Keratinocyte (primary cell): ENCODE results near the gene PHF12. TPM values are rescaled to one million over a fixed set of nuclear protein-coding genes. Genes with fewer than 3 reads are reported as not detected.

Experiments used
- DNase-seq: peaks from one replicate; pipeline ENCODE4 v3.0.0-alpha.2; 2011; ENCODE audit warnings: low read depth, missing footprints, low spot score
- FAIRE-seq: peaks from 2 replicates; lab custom pipeline; 2011; peaks lifted over from hg19 to GRCh38; lab: Jason Lieb, UNC
- H2AFZ ChIP-seq: 2 replicates; pipeline ENCODE4 v1.6.0; 2012; ENCODE audit warnings: low read length, control low read depth, inconsistent platforms; ENCODE audit not compliant: control insufficient read depth
- H3K27ac ChIP-seq: 2 replicates; pipeline ENCODE4 v1.5.1; 2011; ENCODE audit warnings: low read length; ENCODE audit not compliant: control insufficient read depth, insufficient read depth
- H3K27me3 ChIP-seq: 3 replicates; pipeline ENCODE4 v1.6.0; 2011; ENCODE audit warnings: low read length; ENCODE audit not compliant: control insufficient read depth, insufficient read depth; ENCODE audit errors: extremely low read depth
- H3K36me3 ChIP-seq, 2 experiments: 2 replicates in 1 of 2; 3 replicates in 1 of 2; pipeline ENCODE4 v1.5.1; 2011; ENCODE audit warnings: low read length in 2 of 2, mild to moderate bottlenecking in 1 of 2; ENCODE audit not compliant: control insufficient read depth in 2 of 2, insufficient read depth in 2 of 2; ENCODE audit errors: extremely low read depth in 1 of 2
- H3K4me1 ChIP-seq: 3 replicates; pipeline ENCODE4 v1.5.1; 2011; ENCODE audit warnings: low read length; ENCODE audit not compliant: control insufficient read depth, insufficient read depth; ENCODE audit errors: extremely low read depth
- H3K4me2 ChIP-seq: 3 replicates; pipeline ENCODE4 v1.6.0; 2011; ENCODE audit warnings: low read depth, low read length; ENCODE audit not compliant: control insufficient read depth, insufficient read depth; ENCODE audit errors: extremely low read depth
- H3K4me3 ChIP-seq, 3 experiments: fragments of 200-600 bp in 1 of 3; sonication (generic) in 1 of 3; 2 replicates in 2 of 3; 3 replicates in 1 of 3; pipeline ENCODE4 v1.5.1; 2011 to 2016; ENCODE audit warnings: low read length in 3 of 3, mild to moderate bottlenecking in 3 of 3, control low read depth in 2 of 3, inconsistent platforms in 1 of 3, low read depth in 1 of 3, mixed read lengths in 1 of 3, mixed run types in 1 of 3, moderate library complexity in 1 of 3; ENCODE audit not compliant: control insufficient read depth in 2 of 3, insufficient read depth in 2 of 3; ENCODE audit errors: extremely low read depth in 1 of 3
- H3K79me2 ChIP-seq: 2 replicates; pipeline ENCODE4 v1.6.0; 2012; ENCODE audit warnings: low read length; ENCODE audit not compliant: control insufficient read depth, insufficient read depth
- H3K9ac ChIP-seq: 3 replicates; pipeline ENCODE4 v1.6.0; 2011; ENCODE audit warnings: low read length; ENCODE audit not compliant: control insufficient read depth, insufficient read depth; ENCODE audit errors: extremely low read depth
- H3K9me1 ChIP-seq: 3 replicates; pipeline ENCODE4 v1.6.0; 2011; ENCODE audit warnings: low read length; ENCODE audit not compliant: control insufficient read depth, insufficient read depth; ENCODE audit errors: extremely low read depth
- H3K9me3 ChIP-seq: 2 replicates; pipeline ENCODE4 v1.5.1; 2012; ENCODE audit warnings: low read depth, low read length; ENCODE audit not compliant: control insufficient read depth
- H4K20me1 ChIP-seq: 3 replicates; pipeline ENCODE4 v1.6.0; 2011; ENCODE audit warnings: low read length; ENCODE audit not compliant: control insufficient read depth, insufficient read depth; ENCODE audit errors: extremely low read depth
- EZH2 ChIP-seq: IDR thresholded peaks from one replicate; pipeline ENCODE4 v1.6.1; 2012; ENCODE audit warnings: inconsistent platforms, mild to moderate bottlenecking, low read length, moderate library complexity
- dilution Hi-C: fragments of 300-500 bp; cut with MboI; formaldehyde crosslinking; loops from one replicate; pipeline ENCODE4 v1.7.0; 2020; ENCODE audit warnings: low sequenced_read_pairs; ENCODE audit not compliant: extremely low pct_ligation_motif_present
- polyA plus RNA-seq, 5 experiments: library from polyadenylated mRNA; depleted of rRNA in 3 of 5; stranded (reverse) in 3 of 5; stranded (forward) in 1 of 5; unstranded in 1 of 5; fragments of >200 nt; gene quantifications; 1 replicate in 1 of 5; 2 replicates in 3 of 5; 3 replicates in 1 of 5; pipeline versions ENCODE4 v1.2.1 to v1.2.3, GENCODE V29; 2011 to 2012; ENCODE audit warnings: missing spikeins in 2 of 5, low read depth in 1 of 5, low replicate concordance in 1 of 5
- TF ChIP-seq, protein P1 (sequence below), 3 experiments: IDR thresholded peaks in 1 of 3; conservative IDR thresholded peaks in 1 of 3; optimal IDR thresholded peaks in 1 of 3; 2 replicates in 2 of 3; 3 replicates in 1 of 3; pipeline versions ENCODE3 to v1.5.1; 2011; ENCODE audit warnings: low read length in 3 of 3, mild to moderate bottlenecking in 3 of 3, moderate library complexity in 2 of 3, control low read depth in 1 of 3, inconsistent platforms in 1 of 3; ENCODE audit not compliant: insufficient read depth in 2 of 3; ENCODE audit errors: extremely low read depth in 1 of 3

The PHF12 gene
- polyA plus RNA-seq, 1 donor (not counting 4 experiments of a cell fraction or from before 2014, with no cell fraction given): 9.6 TPM

DNA sequence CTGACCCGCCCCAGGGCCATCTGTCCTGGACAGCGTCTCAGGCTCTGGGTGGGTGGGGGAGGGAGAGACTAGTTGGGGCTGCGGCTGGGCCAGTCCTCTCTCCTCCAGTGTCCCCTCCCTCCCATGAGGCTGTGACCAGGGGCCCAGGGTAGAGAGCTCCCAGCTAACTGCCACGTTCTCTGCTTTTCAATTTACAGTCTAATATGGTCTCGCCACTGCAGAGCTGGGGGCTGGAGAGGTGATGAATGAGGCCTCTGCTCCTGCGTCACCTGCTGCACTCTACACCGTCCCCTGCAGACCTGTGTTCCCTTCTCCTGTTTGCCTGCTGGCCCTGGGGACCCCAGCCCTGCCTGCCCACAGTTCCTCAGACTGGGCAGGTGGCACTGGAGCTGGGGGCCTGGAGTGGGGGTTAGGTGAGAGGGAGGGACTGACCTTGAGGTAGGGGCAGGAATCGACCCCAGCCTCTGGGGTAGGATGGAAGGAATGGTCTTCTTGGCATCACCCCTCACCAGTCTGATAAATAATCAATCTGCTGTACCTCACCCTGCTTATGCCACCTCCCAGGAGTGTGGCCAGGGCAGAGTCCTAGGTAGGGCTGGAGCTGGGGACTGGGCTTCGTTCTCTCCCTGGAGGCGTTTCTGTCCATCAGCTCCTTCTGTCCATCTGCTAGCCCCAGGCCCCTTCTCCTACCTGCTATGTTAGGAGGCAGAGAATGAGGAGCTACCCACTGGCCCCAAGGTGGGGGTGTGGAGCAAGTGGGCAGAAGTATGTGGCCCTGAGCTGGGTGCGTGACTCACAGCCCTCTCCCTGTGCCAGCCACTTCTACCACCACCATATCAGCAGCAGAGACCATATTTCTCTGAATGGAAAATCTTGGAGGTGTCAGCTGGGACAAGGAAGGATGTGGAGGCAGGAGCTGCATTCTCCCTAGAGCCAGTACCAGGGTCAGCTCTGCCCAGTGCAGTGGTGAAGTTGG, 41.6 kb upstream of the PHF12 start:
- DNase-seq (no peak), FAIRE-seq (no peak)
- Histone ChIP-seq H2AFZ (no peak overlapping the region), H3K79me2 (no peaks in the 10 kb centered on the region), H3K4me3 (no peak overlapping the region), H3K9me1 (no peaks in the 10 kb centered on the region), H3K27ac (no peak overlapping the region), H3K9ac (no peak overlapping the region), H3K4me2 (no peak overlapping the region), H3K27me3 (peaks cover 21% of the 10 kb centered on the region), H3K9me3 (no peaks in the 10 kb centered on the region), H3K4me1 (no peaks in the 10 kb centered on the region), H3K36me3 (no peaks in the 10 kb centered on the region), H4K20me1 (no peaks in the 10 kb centered on the region)
- dilution Hi-C loops: no loop called here
- no peak for TF ChIP-seq EZH2
- TF ChIP-seq, protein P1, sequence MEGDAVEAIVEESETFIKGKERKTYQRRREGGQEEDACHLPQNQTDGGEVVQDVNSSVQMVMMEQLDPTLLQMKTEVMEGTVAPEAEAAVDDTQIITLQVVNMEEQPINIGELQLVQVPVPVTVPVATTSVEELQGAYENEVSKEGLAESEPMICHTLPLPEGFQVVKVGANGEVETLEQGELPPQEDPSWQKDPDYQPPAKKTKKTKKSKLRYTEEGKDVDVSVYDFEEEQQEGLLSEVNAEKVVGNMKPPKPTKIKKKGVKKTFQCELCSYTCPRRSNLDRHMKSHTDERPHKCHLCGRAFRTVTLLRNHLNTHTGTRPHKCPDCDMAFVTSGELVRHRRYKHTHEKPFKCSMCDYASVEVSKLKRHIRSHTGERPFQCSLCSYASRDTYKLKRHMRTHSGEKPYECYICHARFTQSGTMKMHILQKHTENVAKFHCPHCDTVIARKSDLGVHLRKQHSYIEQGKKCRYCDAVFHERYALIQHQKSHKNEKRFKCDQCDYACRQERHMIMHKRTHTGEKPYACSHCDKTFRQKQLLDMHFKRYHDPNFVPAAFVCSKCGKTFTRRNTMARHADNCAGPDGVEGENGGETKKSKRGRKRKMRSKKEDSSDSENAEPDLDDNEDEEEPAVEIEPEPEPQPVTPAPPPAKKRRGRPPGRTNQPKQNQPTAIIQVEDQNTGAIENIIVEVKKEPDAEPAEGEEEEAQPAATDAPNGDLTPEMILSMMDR (optimal IDR thresholded peaks at IDR 0.05 in 1 of 3, IDR thresholded peaks at IDR 0.05 in 1 of 3, conservative IDR thresholded peaks at IDR 0.05 in 1 of 3; ENCODE audit: extremely low read depth in 1 of 3, insufficient read depth in 2 of 3, low read length in 3 of 3): no peak

DNA sequence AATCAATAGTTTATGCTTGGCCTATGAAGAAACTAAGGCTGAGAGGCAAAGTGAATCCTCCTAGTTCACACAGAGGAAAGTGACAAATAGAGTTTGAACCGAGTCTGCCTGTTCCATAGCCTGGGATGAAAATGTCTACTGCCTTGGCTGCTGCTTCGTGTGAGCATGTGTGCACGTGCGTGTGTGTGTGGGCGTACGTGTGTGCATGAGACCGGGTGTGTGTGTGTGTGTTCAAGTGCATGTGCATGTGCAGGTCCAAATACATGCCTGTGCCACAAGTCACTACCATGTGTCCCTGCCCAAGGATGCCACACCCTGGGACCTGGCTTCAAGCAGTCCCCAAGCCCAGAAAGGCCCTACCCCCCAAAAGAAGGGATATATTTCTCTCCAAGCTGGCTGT, 40.9 kb upstream of the PHF12 start:
- dilution Hi-C loops: no loop called here
- H3K4me2 ChIP-seq: no peak overlapping the region
- no peak overlapping the region for H3K27ac ChIP-seq
- H3K36me3 ChIP-seq: no peaks in the 10 kb centered on the region
- no peaks in the 10 kb centered on the region for H3K79me2 ChIP-seq
- H4K20me1 ChIP-seq: no peaks in the 10 kb centered on the region
- peaks cover 21% of the 10 kb centered on the region for H3K27me3 ChIP-seq
- H3K9ac ChIP-seq: no peak overlapping the region
- no peak for TF ChIP-seq EZH2
- TF ChIP-seq, protein P1 (optimal IDR thresholded peaks at IDR 0.05 in 1 of 3, IDR thresholded peaks at IDR 0.05 in 1 of 3, conservative IDR thresholded peaks at IDR 0.05 in 1 of 3; ENCODE audit: extremely low read depth in 1 of 3, insufficient read depth in 2 of 3, low read length in 3 of 3): no peak
- H3K9me3 ChIP-seq: no peaks in the 10 kb centered on the region
- FAIRE-seq: no peak
- DNase-seq: no peak
- H3K9me1 ChIP-seq: no peaks in the 10 kb centered on the region
- no peak overlapping the region for H2AFZ ChIP-seq
- no peak overlapping the region for H3K4me3 ChIP-seq
- H3K4me1 ChIP-seq: no peaks in the 10 kb centered on the region
